Endothelial cell of umbilical vein (primary cell): ENCODE measurements around the gene DAND5.

ENCODE experiments used
- EZH2 ChIP-seq: IDR thresholded peaks from 2 replicates; pipeline ENCODE4 v1.6.1; 2012; ENCODE audit warnings: borderline replicate concordance, low read depth, mild to moderate bottlenecking, moderate library complexity, low read length, inconsistent platforms; ENCODE audit not compliant: severe bottlenecking
- POLR2A ChIP-seq: IDR thresholded peaks from 2 replicates; pipeline ENCODE4 v1.6.1; 2012; ENCODE audit warnings: low read depth, mild to moderate bottlenecking, control low read depth, low read length
- TF ChIP-seq, protein P1 (sequence below), 2 donors: IDR thresholded peaks; 1 replicate in 1 of 2; 2 replicates in 1 of 2; pipeline ENCODE4 v1.5.1; 2011; ENCODE audit warnings: low read length in 2 of 2, mild to moderate bottlenecking in 2 of 2, moderate library complexity in 2 of 2, control low read depth in 1 of 2, inconsistent platforms in 1 of 2, low read depth in 1 of 2; ENCODE audit not compliant: insufficient read depth in 1 of 2; ENCODE audit errors: extremely low read depth in 1 of 2

DNA sequence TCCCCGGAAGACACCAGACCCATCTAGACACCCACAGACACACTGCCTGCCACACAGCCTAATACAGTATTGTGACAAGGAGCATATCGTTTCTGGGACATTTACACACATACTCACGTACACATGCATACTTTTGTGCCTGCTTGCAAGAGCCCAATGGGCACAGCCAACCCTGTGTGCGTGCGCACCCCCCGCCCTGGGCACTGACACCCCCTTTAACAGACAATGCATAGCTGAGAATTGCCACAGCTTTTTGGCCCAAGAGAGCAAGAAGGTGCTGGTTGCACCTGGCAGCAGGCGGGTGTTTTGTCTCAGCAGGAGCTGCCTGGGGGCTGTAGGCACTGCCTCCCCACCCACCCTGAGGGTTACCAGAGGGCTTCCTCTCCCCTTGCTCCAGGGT, 24.2 kb downstream of the DAND5 start:
- TF ChIP-seq, protein P1, sequence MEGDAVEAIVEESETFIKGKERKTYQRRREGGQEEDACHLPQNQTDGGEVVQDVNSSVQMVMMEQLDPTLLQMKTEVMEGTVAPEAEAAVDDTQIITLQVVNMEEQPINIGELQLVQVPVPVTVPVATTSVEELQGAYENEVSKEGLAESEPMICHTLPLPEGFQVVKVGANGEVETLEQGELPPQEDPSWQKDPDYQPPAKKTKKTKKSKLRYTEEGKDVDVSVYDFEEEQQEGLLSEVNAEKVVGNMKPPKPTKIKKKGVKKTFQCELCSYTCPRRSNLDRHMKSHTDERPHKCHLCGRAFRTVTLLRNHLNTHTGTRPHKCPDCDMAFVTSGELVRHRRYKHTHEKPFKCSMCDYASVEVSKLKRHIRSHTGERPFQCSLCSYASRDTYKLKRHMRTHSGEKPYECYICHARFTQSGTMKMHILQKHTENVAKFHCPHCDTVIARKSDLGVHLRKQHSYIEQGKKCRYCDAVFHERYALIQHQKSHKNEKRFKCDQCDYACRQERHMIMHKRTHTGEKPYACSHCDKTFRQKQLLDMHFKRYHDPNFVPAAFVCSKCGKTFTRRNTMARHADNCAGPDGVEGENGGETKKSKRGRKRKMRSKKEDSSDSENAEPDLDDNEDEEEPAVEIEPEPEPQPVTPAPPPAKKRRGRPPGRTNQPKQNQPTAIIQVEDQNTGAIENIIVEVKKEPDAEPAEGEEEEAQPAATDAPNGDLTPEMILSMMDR (IDR thresholded peaks at IDR 0.05; ENCODE audit: extremely low read depth in 1 of 2, insufficient read depth in 1 of 2, low read depth in 1 of 2, low read length in 2 of 2) = no peak
- TF ChIP-seq POLR2A (no peak), EZH2 (no peak)
